A549 (cell line): ENCODE results near the gene ZSCAN29. TPM values are rescaled to one million over a fixed set of nuclear protein-coding genes. Genes with fewer than 3 reads are reported as not detected.
"Not testable (repeated sequence)": the region's sequence is repeated elsewhere in the genome, so short reads cannot be mapped to it uniquely, and the experiment has no call there.

Experiments
- ATAC-seq, 2 experiments: fragments of 200-7000 bp in 1 of 2; fragments of >200 bp in 1 of 2; cut with Nextera tagmentation in 1 of 2; cut with Tn5 transposase in 1 of 2; 3 replicates each; pipeline versions ENCODE4 v1.8.0 to v1.9.1; 2018 to 2020; ENCODE audit warnings: mild to moderate bottlenecking in 1 of 2, moderate library complexity in 1 of 2
- CTCF ChIA-PET: fragments of 300-600 bp; sonication (Branson Sonifier 250); formaldehyde crosslinking; extraction: SDS; loops from one replicate; lab custom pipeline; 2021; ENCODE audit warnings: antibody characterized with exemption, inconsistent platforms; lab: Yijun Ruan, JAX
- POLR2A ChIA-PET: fragments of 350-600 bp; formaldehyde crosslinking; extraction: SDS; loops from one replicate; lab custom pipeline; 2021; ENCODE audit warnings: antibody characterized with exemption, inconsistent platforms; lab: Yijun Ruan, JAX
- DNase-seq, 2 experiments: peaks; one replicate each; pipeline versions ENCODE4 v3.0.0 to v3.0.0-alpha.2; 2011 to 2016; ENCODE audit warnings: low read depth in 1 of 2, low spot score in 1 of 2
- FAIRE-seq: peaks from 2 replicates; lab custom pipeline; 2011; peaks lifted over from hg19 to GRCh38; lab: Jason Lieb, UNC
- H3K27ac ChIP-seq, 2 experiments: fragments of >200 bp; sonication (Bioruptor Twin); formaldehyde crosslinking; 3 replicates each; pipeline ENCODE4 v1.5.1; 2016 to 2017
- H3K4me1 ChIP-seq: fragments of >200 bp; sonication (Bioruptor Twin); formaldehyde crosslinking; 3 replicates; pipeline ENCODE4 v1.6.1; 2016
- H3K4me2 ChIP-seq: fragments of >200 bp; sonication (Bioruptor Twin); formaldehyde crosslinking; 3 replicates; pipeline ENCODE4 v1.6.1; 2016
- H3K4me3 ChIP-seq: fragments of >200 bp; sonication (Bioruptor Twin); formaldehyde crosslinking; 3 replicates; pipeline ENCODE4 v1.5.1; 2016
- H3K9me3 ChIP-seq: fragments of >200 bp; sonication (Bioruptor Twin); formaldehyde crosslinking; 3 replicates; pipeline ENCODE4 v1.6.1; 2016
- ATOH8 ChIP-seq: fragments of 250-450 bp; sonication (Bioruptor Pico); IDR thresholded peaks from 2 replicates; pipeline ENCODE4 v1.5.0; 2020; ENCODE audit warnings: low read depth, mild to moderate bottlenecking, moderate library complexity
- BHLHE40 ChIP-seq: IDR thresholded peaks from 2 replicates; pipeline ENCODE4 v1.6.1; 2012; ENCODE audit warnings: low read depth, low read length, inconsistent platforms
- CHD2 ChIP-seq: fragments of 150-350 bp; IDR thresholded peaks from 2 replicates; pipeline ENCODE4 v1.6.1; 2014; ENCODE audit warnings: low read length; ENCODE audit not compliant: partially characterized antibody
- CHD4 ChIP-seq: fragments of 200-600 bp; sonication (generic); IDR thresholded peaks from 2 replicates; pipeline ENCODE4 v1.6.1; 2016; ENCODE audit warnings: antibody characterized with exemption, mild to moderate bottlenecking, borderline replicate concordance
- ELK1 ChIP-seq: fragments of 150-350 bp; IDR thresholded peaks from 2 replicates; pipeline ENCODE4 v1.6.1; 2014; ENCODE audit warnings: low read depth, mild to moderate bottlenecking, low read length
- EP300 ChIP-seq, 2 experiments: fragments of >200 bp; sonication (Bioruptor Twin); formaldehyde crosslinking; IDR thresholded peaks; 2 replicates in 1 of 2; 3 replicates in 1 of 2; pipeline ENCODE4 v1.6.1; 2016 to 2017
- FOXS1 ChIP-seq: fragments of 250-450 bp; sonication (Bioruptor Pico); IDR thresholded peaks from 2 replicates; pipeline ENCODE4 v1.5.0; 2020; ENCODE audit warnings: mild to moderate bottlenecking, moderate library complexity
- GATA3 ChIP-seq: IDR thresholded peaks from 2 replicates; pipeline ENCODE4 v1.6.1; 2012; ENCODE audit warnings: borderline replicate concordance
- HES2 ChIP-seq: fragments of >200 bp; sonication (Bioruptor Twin); formaldehyde crosslinking; IDR thresholded peaks from 2 replicates; pipeline ENCODE4 v1.6.1; 2016
- MAFK ChIP-seq: fragments of 450-650 bp; IDR thresholded peaks from 2 replicates; pipeline ENCODE4 v1.6.1; 2014; ENCODE audit not compliant: partially characterized antibody
- MYC ChIP-seq: IDR thresholded peaks from 2 replicates; pipeline ENCODE4 v1.6.1; 2012; ENCODE audit warnings: mild to moderate bottlenecking, inconsistent platforms, low read length, improper control_type of control experiment, borderline replicate concordance
- RFX5 ChIP-seq: fragments of 450-650 bp; IDR thresholded peaks from 2 replicates; pipeline ENCODE4 v1.7.1; 2014; ENCODE audit warnings: antibody characterized with exemption, mild to moderate bottlenecking, moderate library complexity
- TFCP2L1 ChIP-seq: fragments of 250-450 bp; sonication (Bioruptor Pico); IDR thresholded peaks from 2 replicates; pipeline ENCODE4 v1.5.0; 2021; ENCODE audit warnings: mild to moderate bottlenecking
- ZNF302 ChIP-seq: fragments of 250-450 bp; sonication (Bioruptor Pico); IDR thresholded peaks from 2 replicates; pipeline ENCODE4 v1.9.0; 2021; ENCODE audit warnings: inconsistent platforms, mild to moderate bottlenecking, moderate library complexity
- WGBS: methylation state at CpG from one replicate; pipeline ENCODE4 v1.1.6; 2017; ENCODE audit errors: missing lambda C conversion rate; 5-methylcytosine and 5-hydroxymethylcytosine counted together
- polyA plus RNA-seq, 4 experiments: library from polyadenylated mRNA; depleted of rRNA in 3 of 4; stranded (reverse); fragments of >200 nt; fragmentation: RNase III in 1 of 4; extraction: RNeasy Plus Mini Kit Qiagen cat#74134 plus additional on column Dnase treatment in 1 of 4; gene quantifications; 2 replicates in 3 of 4; 3 replicates in 1 of 4; pipeline ENCODE4 v1.2.3, GENCODE V29; 2011 to 2017
- TF ChIP-seq, protein P1 (sequence below): fragments of 450-650 bp; IDR thresholded peaks from 2 replicates; pipeline ENCODE4 v1.6.1; 2014; ENCODE audit warnings: antibody characterized with exemption
- TF ChIP-seq, protein P2 (sequence below): IDR thresholded peaks from 2 replicates; pipeline ENCODE4 v1.6.1; 2012; ENCODE audit warnings: low read depth, borderline replicate concordance
- TF ChIP-seq, protein P3 (sequence below): fragments of 250-450 bp; sonication (Bioruptor Pico); IDR thresholded peaks from 2 replicates; pipeline ENCODE4 v1.5.0; 2021; ENCODE audit warnings: mild to moderate bottlenecking, moderate library complexity, borderline replicate concordance

Gene ZSCAN29
- polyA plus RNA-seq, 2 of the 4 experiments (the other 2 are of a cell fraction) = 10.7 to 14.4 TPM

GRCh38 chr15:43404130-43404529 lies 33.3 kb upstream of the ZSCAN29 start (continued):
- TF ChIP-seq, protein P1, sequence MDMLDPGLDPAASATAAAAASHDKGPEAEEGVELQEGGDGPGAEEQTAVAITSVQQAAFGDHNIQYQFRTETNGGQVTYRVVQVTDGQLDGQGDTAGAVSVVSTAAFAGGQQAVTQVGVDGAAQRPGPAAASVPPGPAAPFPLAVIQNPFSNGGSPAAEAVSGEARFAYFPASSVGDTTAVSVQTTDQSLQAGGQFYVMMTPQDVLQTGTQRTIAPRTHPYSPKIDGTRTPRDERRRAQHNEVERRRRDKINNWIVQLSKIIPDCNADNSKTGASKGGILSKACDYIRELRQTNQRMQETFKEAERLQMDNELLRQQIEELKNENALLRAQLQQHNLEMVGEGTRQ = no peak

GRCh38 chr15:43403616-43404015 lies 32.8 kb upstream of the ZSCAN29 start:
- Histone ChIP-seq H3K4me3 (no peak overlapping the region), H3K27ac (no peak overlapping the region), H3K4me1 (no peaks in the 10 kb centered on the region), H3K9me3 (no peaks in the 10 kb centered on the region), H3K4me2 (no peak overlapping the region)
- FAIRE-seq (no peak), ATAC-seq (no peak), DNase-seq (no peak)
- WGBS = 95% methylated on average over 8 of the region's 8 CpGs
- ChIA-PET CTCF (no interaction called here), POLR2A (no interaction called here)
- TF ChIP-seq FOXS1 (no peak), CHD4 (no peak)
- TF ChIP-seq, protein P2, sequence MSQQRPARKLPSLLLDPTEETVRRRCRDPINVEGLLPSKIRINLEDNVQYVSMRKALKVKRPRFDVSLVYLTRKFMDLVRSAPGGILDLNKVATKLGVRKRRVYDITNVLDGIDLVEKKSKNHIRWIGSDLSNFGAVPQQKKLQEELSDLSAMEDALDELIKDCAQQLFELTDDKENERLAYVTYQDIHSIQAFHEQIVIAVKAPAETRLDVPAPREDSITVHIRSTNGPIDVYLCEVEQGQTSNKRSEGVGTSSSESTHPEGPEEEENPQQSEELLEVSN = no peak
- TF ChIP-seq, protein P3, sequence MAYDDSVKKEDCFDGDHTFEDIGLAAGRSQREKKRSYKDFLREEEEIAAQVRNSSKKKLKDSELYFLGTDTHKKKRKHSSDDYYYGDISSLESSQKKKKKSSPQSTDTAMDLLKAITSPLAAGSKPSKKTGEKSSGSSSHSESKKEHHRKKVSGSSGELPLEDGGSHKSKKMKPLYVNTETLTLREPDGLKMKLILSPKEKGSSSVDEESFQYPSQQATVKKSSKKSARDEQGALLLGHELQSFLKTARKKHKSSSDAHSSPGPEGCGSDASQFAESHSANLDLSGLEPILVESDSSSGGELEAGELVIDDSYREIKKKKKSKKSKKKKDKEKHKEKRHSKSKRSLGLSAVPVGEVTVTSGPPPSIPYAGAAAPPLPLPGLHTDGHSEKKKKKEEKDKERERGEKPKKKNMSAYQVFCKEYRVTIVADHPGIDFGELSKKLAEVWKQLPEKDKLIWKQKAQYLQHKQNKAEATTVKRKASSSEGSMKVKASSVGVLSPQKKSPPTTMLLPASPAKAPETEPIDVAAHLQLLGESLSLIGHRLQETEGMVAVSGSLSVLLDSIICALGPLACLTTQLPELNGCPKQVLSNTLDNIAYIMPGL (CRISPR knock-in tag) = no peak

DNA sequence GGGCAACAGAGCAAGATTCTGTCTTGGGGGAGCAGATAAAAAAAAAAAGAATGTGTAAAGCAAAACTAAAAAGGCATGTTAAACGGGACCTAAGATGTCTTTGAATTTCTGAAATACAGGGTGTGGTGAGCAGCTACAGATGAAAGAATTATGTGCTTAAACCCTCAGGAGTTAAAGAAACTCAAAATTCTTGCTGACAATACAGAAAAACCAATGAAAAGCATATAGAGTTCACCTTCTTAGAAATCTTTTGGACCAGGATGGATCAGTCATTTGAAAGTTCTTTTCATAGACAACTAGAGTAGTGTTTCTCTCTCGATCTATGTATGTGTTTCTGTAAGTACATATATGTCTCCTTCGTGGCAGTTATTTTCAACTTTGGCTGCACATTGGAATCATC lies 31.4 kb upstream of the ZSCAN29 start:
- ATAC-seq (no peak), DNase-seq (no peak), FAIRE-seq (no peak)
- Histone ChIP-seq H3K4me2 (no peak overlapping the region), H3K4me3 (no peak overlapping the region), H3K27ac (no peak overlapping the region), H3K4me1 (no peaks in the 10 kb centered on the region), H3K9me3 (no peaks in the 10 kb centered on the region)
- 93% methylated on average over 3 of the region's 3 CpGs for WGBS
- ChIA-PET CTCF (interaction anchor here (0.7 kb wide), 1 partner anchor 25 kb away, joined by 4 read pairs; no protein-coding TSS in a partner anchor), POLR2A (no interaction called here)
- TF ChIP-seq ZNF302 (CRISPR knock-in tag) (no peak), BHLHE40 (no peak), MYC (no peak), HES2 (no peak), MAFK (peak; percentile 49), RFX5 (no peak)

DNA sequence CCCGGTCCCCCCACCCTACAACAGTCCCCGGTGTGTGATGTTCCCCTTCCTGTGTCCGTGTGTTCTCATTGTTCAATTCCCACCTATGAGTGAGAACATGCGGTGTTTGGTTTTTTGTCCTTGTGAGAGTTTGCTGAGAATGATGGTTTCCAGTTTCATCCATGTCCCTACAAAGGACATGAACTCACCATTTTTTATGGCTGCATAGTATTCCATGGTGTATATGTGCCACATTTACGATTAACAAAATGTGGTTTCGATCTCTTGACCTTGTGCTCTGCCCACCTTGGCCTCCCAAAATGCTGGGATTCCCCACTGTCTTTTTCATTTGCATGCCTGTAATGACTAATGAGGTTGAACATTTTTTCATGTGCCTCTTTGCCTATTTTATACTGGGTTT lies 22.7 kb upstream of the ZSCAN29 start:
- H3K4me2 ChIP-seq, H3K4me3 ChIP-seq, H3K4me1 ChIP-seq, POLR2A ChIA-PET, ATAC-seq, H3K27ac ChIP-seq, FAIRE-seq, DNase-seq, H3K9me3 ChIP-seq, CTCF ChIA-PET: not testable (repeated sequence)
- WGBS = 92% methylated on average over 5 of the region's 6 CpGs

DNA sequence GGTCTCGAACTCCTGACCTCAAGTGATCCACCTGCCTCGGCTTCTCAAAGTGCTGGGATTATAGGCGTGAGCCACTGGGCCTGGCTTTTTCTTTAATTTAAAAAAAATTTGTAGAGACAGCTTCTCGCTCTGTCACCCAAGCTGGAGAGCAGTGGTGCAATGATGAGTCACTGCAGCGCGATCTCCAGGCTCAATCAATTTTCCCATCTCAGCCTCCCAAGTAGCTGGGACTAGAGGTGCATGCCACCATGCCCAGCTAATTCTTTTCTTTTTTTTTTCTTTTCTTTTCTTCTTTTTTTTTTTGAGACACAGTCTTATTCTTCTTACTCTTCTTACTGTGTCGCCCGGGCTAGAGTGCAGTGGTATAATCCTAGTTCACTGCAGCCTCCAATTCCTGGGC lies 19.9 kb upstream of the ZSCAN29 start:
- CTCF ChIA-PET = interaction anchor here (0.6 kb wide), 1 partner anchor 18 kb away, joined by 3 read pairs; no protein-coding TSS in a partner anchor
- FAIRE-seq = no peak
- Histone ChIP-seq H3K4me2 (no peak overlapping the region), H3K4me3 (no peak overlapping the region), H3K27ac (no peak overlapping the region), H3K4me1 (no peaks in the 10 kb centered on the region), H3K9me3 (no peaks in the 10 kb centered on the region)
- WGBS = 95% methylated on average over 8 of the region's 8 CpGs
- POLR2A ChIA-PET = interaction anchor here (0.6 kb wide), 1 partner anchor 20 kb away, joined by 3 read pairs; the partner anchor contains the start of genes TUBGCP4 and ZSCAN29
- ATAC-seq = no peak
- DNase-seq = no peak
- no peak for TF ChIP-seq ATOH8 (CRISPR knock-in tag)
- TF ChIP-seq, protein P3 (CRISPR knock-in tag) = no peak
- no peak for TF ChIP-seq GATA3
- no peak for TF ChIP-seq ELK1
- no peak for TF ChIP-seq CHD2
- no peak for TF ChIP-seq TFCP2L1 (CRISPR knock-in tag)
- TF ChIP-seq, protein P1 = no peak
- no peak for TF ChIP-seq EP300 (IDR thresholded peaks at IDR 0.05)
